Epidermal melanocyte (primary cell): ENCODE measurements around the gene LIMS1.
"Not testable (repeated sequence)": the region's sequence is repeated elsewhere in the genome, so short reads cannot be mapped to it uniquely, and the experiment has no call there.

Experiments used
- DNase-seq: peaks from one replicate; pipeline ENCODE4 v3.0.0; 2011; ENCODE audit warnings: low spot score; ENCODE audit not compliant: insufficient read length

Gene LIMS1

DNA sequence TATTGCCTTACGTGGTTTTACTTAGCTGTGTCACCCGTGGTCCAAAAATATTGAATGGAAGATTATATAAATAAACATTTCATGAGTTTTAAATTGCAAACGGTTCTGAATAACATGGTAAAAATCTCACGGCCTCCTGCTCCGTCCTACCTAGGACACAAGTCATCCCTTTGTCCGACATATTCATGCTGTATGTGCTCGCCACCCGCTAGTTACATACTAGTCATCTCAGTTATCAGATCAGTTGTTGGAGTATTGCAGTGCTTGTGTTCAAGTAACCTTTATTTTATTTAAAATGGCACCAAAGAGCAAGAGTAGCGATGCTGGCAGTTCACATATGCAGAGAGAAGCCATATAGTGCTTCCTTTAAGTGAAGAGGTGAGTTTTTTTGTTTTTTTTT lies 191.8 kb downstream of the LIMS1 start:
- not testable (repeated sequence) for DNase-seq

DNA sequence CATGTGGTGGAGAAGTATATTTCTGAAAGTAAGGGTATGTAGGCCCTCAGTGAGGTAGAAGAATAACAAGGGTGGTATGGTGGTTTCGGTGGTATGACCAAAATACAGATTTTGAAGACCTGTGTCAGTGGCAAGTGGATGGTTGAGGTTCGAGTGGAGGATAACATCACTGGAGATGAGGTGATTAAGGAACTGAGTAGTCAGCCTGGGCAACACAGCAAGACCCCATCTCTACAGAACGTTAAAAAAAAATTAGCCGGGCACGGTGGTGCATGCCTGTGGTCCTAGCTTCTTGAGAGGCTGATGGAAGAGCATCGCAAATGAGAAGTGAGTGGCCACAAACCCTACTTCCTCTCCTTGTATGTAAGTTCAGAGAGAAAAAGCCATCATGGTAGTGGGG lies 200.4 kb downstream of the LIMS1 start:
- not testable (repeated sequence) for DNase-seq
